ENCODE data around the gene RAB11FIP4.

DNA sequence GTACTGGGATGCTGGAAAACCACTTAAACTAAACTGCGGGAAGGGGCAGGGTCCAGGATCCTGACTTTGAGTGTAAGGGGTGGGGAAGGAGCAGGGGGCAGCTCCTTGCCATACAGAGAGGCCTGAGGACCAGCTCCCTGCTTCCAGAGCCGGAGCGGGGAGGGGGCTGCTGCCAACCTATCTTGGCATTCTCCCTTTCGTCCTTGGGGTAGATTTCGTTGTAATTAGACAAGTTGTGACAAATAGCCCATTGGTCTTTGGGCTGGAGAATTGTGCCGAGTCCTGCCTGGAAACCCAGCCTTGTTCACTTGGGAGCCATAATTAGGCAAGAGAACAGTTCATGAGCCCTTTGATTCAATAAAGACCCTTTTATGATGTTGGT, 175.5 kb downstream of the RAB11FIP4 start:
- TF ChIP-seq, protein P1, sequence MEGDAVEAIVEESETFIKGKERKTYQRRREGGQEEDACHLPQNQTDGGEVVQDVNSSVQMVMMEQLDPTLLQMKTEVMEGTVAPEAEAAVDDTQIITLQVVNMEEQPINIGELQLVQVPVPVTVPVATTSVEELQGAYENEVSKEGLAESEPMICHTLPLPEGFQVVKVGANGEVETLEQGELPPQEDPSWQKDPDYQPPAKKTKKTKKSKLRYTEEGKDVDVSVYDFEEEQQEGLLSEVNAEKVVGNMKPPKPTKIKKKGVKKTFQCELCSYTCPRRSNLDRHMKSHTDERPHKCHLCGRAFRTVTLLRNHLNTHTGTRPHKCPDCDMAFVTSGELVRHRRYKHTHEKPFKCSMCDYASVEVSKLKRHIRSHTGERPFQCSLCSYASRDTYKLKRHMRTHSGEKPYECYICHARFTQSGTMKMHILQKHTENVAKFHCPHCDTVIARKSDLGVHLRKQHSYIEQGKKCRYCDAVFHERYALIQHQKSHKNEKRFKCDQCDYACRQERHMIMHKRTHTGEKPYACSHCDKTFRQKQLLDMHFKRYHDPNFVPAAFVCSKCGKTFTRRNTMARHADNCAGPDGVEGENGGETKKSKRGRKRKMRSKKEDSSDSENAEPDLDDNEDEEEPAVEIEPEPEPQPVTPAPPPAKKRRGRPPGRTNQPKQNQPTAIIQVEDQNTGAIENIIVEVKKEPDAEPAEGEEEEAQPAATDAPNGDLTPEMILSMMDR (IDR thresholded peaks at IDR 0.05): no peak
- TF ChIP-seq POLR2A (IDR thresholded peaks at IDR 0.05): no peak
- no peak for TF ChIP-seq POLR2AphosphoS5 (IDR thresholded peaks at IDR 0.05)

Measured in prostate gland (tissue), 2 donors.